Mucosa of descending colon (tissue), 3 donors: ENCODE data around the gene RCAN2. TPM values are rescaled to one million over a fixed set of nuclear protein-coding genes. Genes with fewer than 3 reads are reported as not detected.

Experiments used
- ATAC-seq: fragments of 200-7000 bp; cut with Tn5 transposase; one replicate; pipeline ENCODE4 v1.9.1; 2020; ENCODE audit warnings: mild to moderate bottlenecking, moderate library complexity
- DNase-seq, 3 donors: peaks; one replicate each; pipeline ENCODE4 v3.0.0-alpha.2; 2020
- H3K36me3 ChIP-seq: fragments of 200-600 bp; one replicate; pipeline ENCODE4 v1.8.0; 2021; ENCODE audit warnings: low read depth, mild to moderate bottlenecking
- H3K4me1 ChIP-seq: fragments of 200-600 bp; one replicate; pipeline ENCODE4 v1.8.0; 2021; ENCODE audit warnings: low read depth, mild to moderate bottlenecking
- H3K4me3 ChIP-seq: fragments of 200-600 bp; one replicate; pipeline ENCODE4 v1.8.0; 2021; ENCODE audit warnings: mild to moderate bottlenecking
- H3K9me3 ChIP-seq: fragments of 200-600 bp; one replicate; pipeline ENCODE4 v1.8.0; 2021; ENCODE audit warnings: mild to moderate bottlenecking
- CTCF ChIP-seq: fragments of 200-600 bp; IDR thresholded peaks from one replicate; pipeline ENCODE4 v1.8.0; 2022; ENCODE audit warnings: antibody characterized with exemption, mild to moderate bottlenecking
- intact Hi-C, 2 donors: fragments of 100-400 bp; cut with DNase I in 1 of 2; cut with micrococcal nuclease in 1 of 2; formaldehyde crosslinking; loops; one replicate each; pipeline versions ENCODE4 v1.11.0 to v1.11.1; 2022; cut with DNase I, micrococcal nuclease
- total RNA-seq, 3 donors: library from RNA; stranded (reverse); fragmentation: NEBNext Ultra II Directional in 2 of 3; extraction: Animal tissue kit (Norgen Biotek cat#: 25700) in 2 of 3; gene quantifications; one replicate each; pipeline versions ENCODE4 v1.2.1 to v1.2.4, GENCODE V29; 2021 to 2023
- donor health status: DM: no; HTN: no; CAD: no; lungs with moderate emphysema.
- donor health status: DM: no; HTN: no; CAD: no.
- donor health status: DM: no; HTN: yes; CAD: no.

RCAN2 gene
- total RNA-seq, 3 donors from 2014 or later: 5.1 to 6.6 (median 6.1) TPM

- ATAC-seq: no peak
Measured at GRCh38 chr6:46287043-46287442, 204.2 kb downstream of the RCAN2 start.

GRCh38 chr6:46284475-46284874, 206.8 kb downstream of the RCAN2 start:
- H3K4me1 ChIP-seq: no peaks in the 10 kb centered on the region
- TF ChIP-seq CTCF: no peak
- intact Hi-C loops: no loop called here
- no peak overlapping the region for H3K4me3 ChIP-seq
- H3K36me3 ChIP-seq: no peaks in the 10 kb centered on the region
- H3K9me3 ChIP-seq: no peaks in the 10 kb centered on the region
- ATAC-seq (no peak), DNase-seq (no peak)

More at GRCh38 chr6:46287043-46287442, 204.2 kb downstream of the RCAN2 start:
- no peaks in the 10 kb centered on the region for H3K4me1 ChIP-seq
- no peak overlapping the region for H3K4me3 ChIP-seq
- DNase-seq: no peak
- TF ChIP-seq CTCF: no peak
- no peaks in the 10 kb centered on the region for H3K36me3 ChIP-seq
- H3K9me3 ChIP-seq: no peaks in the 10 kb centered on the region
- intact Hi-C loops: no loop called here

DNA sequence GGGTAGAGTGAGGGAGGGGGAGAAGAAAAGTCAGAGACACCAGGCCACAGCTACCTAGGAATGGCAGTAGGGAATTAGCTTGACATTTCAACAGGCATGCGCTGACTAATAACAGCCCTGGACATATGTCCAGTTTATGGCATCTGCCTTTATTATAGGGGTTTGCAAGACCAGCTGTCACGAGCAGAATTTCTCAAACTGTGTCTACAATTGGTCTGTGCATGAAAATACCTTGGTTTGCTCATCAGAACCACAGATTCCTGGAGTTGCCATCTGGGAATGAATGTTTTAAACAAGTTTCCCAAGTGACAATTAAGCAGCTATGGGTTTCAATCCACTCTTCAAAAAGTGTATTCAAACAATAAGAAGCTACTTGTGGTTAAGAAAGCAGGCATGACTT, 210.1 kb downstream of the RCAN2 start:
- no peak for DNase-seq
- Histone ChIP-seq H3K9me3 (no peaks in the 10 kb centered on the region), H3K36me3 (no peaks in the 10 kb centered on the region), H3K4me3 (no peak overlapping the region), H3K4me1 (no peaks in the 10 kb centered on the region)
- no peak for ATAC-seq
- intact Hi-C loops: no loop called here
- no peak for TF ChIP-seq CTCF

DNA sequence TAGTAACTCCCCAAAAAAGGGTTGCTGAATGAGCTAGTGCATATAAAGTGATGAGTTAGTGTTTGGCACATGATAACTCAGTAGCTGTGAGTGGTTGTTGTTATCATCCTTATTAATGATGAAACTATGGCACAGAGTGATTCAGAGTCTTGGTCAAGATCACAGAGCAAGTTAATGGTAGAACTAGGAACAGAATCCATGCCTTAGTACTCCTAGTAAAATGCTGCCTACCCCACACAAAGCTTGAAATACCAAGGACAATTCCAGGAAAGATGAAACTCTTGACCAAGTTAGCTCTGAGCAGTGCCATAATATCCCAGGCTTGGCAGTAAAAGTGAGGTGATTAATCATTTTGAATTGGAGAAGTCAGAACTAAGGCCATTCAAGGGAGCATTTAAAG, 211.4 kb downstream of the RCAN2 start:
- ATAC-seq: no peak
- no peaks in the 10 kb centered on the region for H3K9me3 ChIP-seq
- no peak for TF ChIP-seq CTCF

GRCh38 chr6:46276576-46277142, 214.6 kb downstream of the RCAN2 start:
- DNase-seq (no peak), ATAC-seq (no peak)
- no peak overlapping the region for H3K4me3 ChIP-seq
- no peak for TF ChIP-seq CTCF
- H3K4me1 ChIP-seq: no peaks in the 10 kb centered on the region
- intact Hi-C loops: no loop called here
- H3K36me3 ChIP-seq: no peaks in the 10 kb centered on the region
- H3K9me3 ChIP-seq: no peaks in the 10 kb centered on the region

More for the DNA sequence above, 211.4 kb downstream of the RCAN2 start:
- H3K36me3 ChIP-seq: no peaks in the 10 kb centered on the region
- no peak for DNase-seq
- no peak overlapping the region for H3K4me3 ChIP-seq
- intact Hi-C loops: no loop called here
- no peaks in the 10 kb centered on the region for H3K4me1 ChIP-seq

- no peaks in the 10 kb centered on the region for H3K36me3 ChIP-seq
- H3K4me1 ChIP-seq: no peaks in the 10 kb centered on the region
- TF ChIP-seq CTCF: no peak
- intact Hi-C loops: no loop called here
- no peak overlapping the region for H3K4me3 ChIP-seq
- no peaks in the 10 kb centered on the region for H3K9me3 ChIP-seq
- DNase-seq (no peak), ATAC-seq (no peak)
Measured at GRCh38 chr6:46274502-46274901, 216.7 kb downstream of the RCAN2 start.
